NOMO-1 (cell line): Measurements from ENCODE around the gene WDR35.
A peak's percentile ranks its signal among the peaks of the same experiment; 100 is the strongest.
"Not testable (repeated sequence)": the region's sequence is repeated elsewhere in the genome, so short reads cannot be mapped to it uniquely, and the experiment has no call there.

Source experiments
- DNase-seq, 2 experiments: peaks; one replicate each; lab custom pipeline; 2025; ENCODE audit not compliant: unreplicated experiment in 2 of 2; lab: John Stamatoyannopoulos, UW

WDR35 gene

GRCh38 chr2:19898592-19899329 is 91.1 kb downstream of the WDR35 start:
- peak in 1 of 2 experiments; percentile 1 for DNase-seq

GRCh38 chr2:19897623-19898245 is 92.2 kb downstream of the WDR35 start:
- DNase-seq, result no peak

GRCh38 chr2:19895535-19895934 is 94.4 kb downstream of the WDR35 start:
- DNase-seq, result no peak

GRCh38 chr2:19894134-19894792 is 95.6 kb downstream of the WDR35 start:
- DNase-seq, result no peak

- no peak for DNase-seq
Observed at GRCh38 chr2:19893520-19894133, 96.3 kb downstream of the WDR35 start.

- DNase-seq, result peak; percentile 86 to 90
Observed at GRCh38 chr2:19891971-19892370, 97.9 kb downstream of the WDR35 start.

GRCh38 chr2:19890104-19890503 is 99.8 kb downstream of the WDR35 start:
- no peak for DNase-seq

- no peak for DNase-seq
Observed at GRCh38 chr2:19888831-19889230, 101.1 kb downstream of the WDR35 start.

GRCh38 chr2:19887510-19887909 is 102.4 kb downstream of the WDR35 start:
- peak in 1 of 2 experiments; percentile 35 for DNase-seq

GRCh38 chr2:19886261-19886660 is 103.6 kb downstream of the WDR35 start:
- DNase-seq, result no peak

- DNase-seq, result no peak
Observed at GRCh38 chr2:19885791-19886190, 104.1 kb downstream of the WDR35 start.

- DNase-seq, result no peak
Observed at GRCh38 chr2:19883971-19884720, 105.8 kb downstream of the WDR35 start.

- no peak for DNase-seq
Observed at GRCh38 chr2:19883486-19883885, 106.4 kb downstream of the WDR35 start.

- no peak for DNase-seq
Observed at GRCh38 chr2:19882286-19882685, 107.6 kb downstream of the WDR35 start.

- DNase-seq, result no peak
Observed at GRCh38 chr2:19881908-19882265, 108.0 kb downstream of the WDR35 start.

- no peak for DNase-seq
Observed at GRCh38 chr2:19881221-19881907, 108.5 kb downstream of the WDR35 start.

- not testable (repeated sequence) for DNase-seq
Observed at GRCh38 chr2:19880191-19880590, 109.7 kb downstream of the WDR35 start.

GRCh38 chr2:19879120-19879519 is 110.8 kb downstream of the WDR35 start:
- no peak for DNase-seq

- DNase-seq, result no peak
Observed at GRCh38 chr2:19878268-19879046, 111.4 kb downstream of the WDR35 start.
